ENCODE data around the gene GPR39.

GRCh38 chr2:132544006-132544630 lies 127.5 kb downstream of the GPR39 start:
- TF ChIP-seq CTCF (conservative IDR thresholded peaks at IDR 0.05): no peak
- no peak for TF ChIP-seq ZFX (IDR thresholded peaks at IDR 0.05)

Data from C4-2B (cell line).